ENCODE measurements around the gene GABRA1. TPM values are rescaled to one million over a fixed set of nuclear protein-coding genes. Genes with fewer than 3 reads are reported as not detected.

Gene GABRA1
- total RNA-seq, 4 donors from 2014 or later: not detected

DNA sequence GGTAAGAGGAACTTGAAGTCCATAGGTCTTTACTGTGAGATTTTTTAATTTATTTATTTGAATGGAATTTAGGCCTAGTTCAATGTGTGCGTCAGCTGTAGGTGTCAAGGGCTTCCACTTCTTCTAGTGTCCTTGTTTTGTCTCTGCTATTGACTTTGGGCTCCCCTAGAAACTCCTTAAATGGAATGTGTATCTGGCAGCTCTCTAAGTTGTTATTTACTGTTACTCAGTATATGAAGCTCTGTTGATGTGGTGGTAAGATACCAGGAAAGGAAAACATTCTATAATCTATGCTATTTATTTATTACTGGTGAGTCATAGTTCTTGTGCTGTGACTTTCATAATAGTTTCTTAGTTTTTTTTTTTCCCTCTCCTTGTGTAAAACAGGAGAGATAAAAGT lies 97.1 kb downstream of the GABRA1 start:
- TF ChIP-seq, protein P1, sequence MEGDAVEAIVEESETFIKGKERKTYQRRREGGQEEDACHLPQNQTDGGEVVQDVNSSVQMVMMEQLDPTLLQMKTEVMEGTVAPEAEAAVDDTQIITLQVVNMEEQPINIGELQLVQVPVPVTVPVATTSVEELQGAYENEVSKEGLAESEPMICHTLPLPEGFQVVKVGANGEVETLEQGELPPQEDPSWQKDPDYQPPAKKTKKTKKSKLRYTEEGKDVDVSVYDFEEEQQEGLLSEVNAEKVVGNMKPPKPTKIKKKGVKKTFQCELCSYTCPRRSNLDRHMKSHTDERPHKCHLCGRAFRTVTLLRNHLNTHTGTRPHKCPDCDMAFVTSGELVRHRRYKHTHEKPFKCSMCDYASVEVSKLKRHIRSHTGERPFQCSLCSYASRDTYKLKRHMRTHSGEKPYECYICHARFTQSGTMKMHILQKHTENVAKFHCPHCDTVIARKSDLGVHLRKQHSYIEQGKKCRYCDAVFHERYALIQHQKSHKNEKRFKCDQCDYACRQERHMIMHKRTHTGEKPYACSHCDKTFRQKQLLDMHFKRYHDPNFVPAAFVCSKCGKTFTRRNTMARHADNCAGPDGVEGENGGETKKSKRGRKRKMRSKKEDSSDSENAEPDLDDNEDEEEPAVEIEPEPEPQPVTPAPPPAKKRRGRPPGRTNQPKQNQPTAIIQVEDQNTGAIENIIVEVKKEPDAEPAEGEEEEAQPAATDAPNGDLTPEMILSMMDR (IDR thresholded peaks at IDR 0.05): no peak
- TF ChIP-seq POLR2A (IDR thresholded peaks at IDR 0.05): no peak
- no peaks in the 10 kb centered on the region for H3K27me3 ChIP-seq
- H3K36me3 ChIP-seq: no peaks in the 10 kb centered on the region
- DNase-seq: no peak
- WGBS, 2 donors: 83 to 94% methylated on average over 1 of the region's 1 CpG
- intact Hi-C loops (cut with DNase I): no loop called here
- no peaks in the 10 kb centered on the region for H3K9me3 ChIP-seq
- H3K27ac ChIP-seq: no peak overlapping the region
- no peaks in the 10 kb centered on the region for H3K4me1 ChIP-seq
- no peak overlapping the region for H3K4me3 ChIP-seq

GRCh38 chr5:161946911-161947310 lies 99.0 kb downstream of the GABRA1 start:
- intact Hi-C loops (cut with DNase I): no loop called here
- H3K27ac ChIP-seq: no peak overlapping the region
- WGBS, 2 donors: 64 to 70% methylated on average over 4 of the region's 4 CpGs
- H3K4me1 ChIP-seq: no peaks in the 10 kb centered on the region
- no peak overlapping the region for H3K4me3 ChIP-seq
- H3K36me3 ChIP-seq: no peaks in the 10 kb centered on the region
- no peaks in the 10 kb centered on the region for H3K27me3 ChIP-seq
- no peak for TF ChIP-seq POLR2A (IDR thresholded peaks at IDR 0.05)
- TF ChIP-seq, protein P1 (IDR thresholded peaks at IDR 0.05): no peak
- no peak for DNase-seq
- H3K9me3 ChIP-seq: no peaks in the 10 kb centered on the region

Other genes with a start within 250 kb of the GABRA1 start
- not detected for gene GABRA6, start 162.4 kb upstream of the GABRA1 start, total RNA-seq
- not detected for gene GABRG2, start 219.7 kb downstream of the GABRA1 start, total RNA-seq

Measured in esophagus squamous epithelium (tissue), 5 donors.